Measurements from ENCODE around the gene TRIM44.

The TRIM44 gene

DNA sequence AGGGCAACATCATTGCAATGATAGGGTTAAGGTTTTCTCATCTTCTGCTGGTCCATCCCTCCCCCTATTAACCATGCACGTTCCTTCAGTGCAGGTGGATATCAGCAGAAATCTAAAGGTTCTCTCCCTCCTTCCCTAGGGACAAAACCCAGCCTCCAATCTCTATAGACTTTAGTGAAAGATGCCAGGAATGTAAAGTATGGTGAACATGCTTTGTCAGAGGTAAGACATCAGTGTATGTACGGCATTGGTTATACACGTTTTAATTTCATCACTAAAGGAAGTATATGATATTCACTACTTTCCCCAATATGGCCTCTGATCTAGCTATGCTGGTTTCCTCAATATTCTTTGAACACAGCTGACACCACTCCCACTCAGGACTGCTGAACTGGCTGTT is 200.1 kb downstream of the TRIM44 start:
- no peaks in the 10 kb centered on the region for H4K20me1 ChIP-seq (ENCODE audit: insufficient read depth, low read length)

DNA sequence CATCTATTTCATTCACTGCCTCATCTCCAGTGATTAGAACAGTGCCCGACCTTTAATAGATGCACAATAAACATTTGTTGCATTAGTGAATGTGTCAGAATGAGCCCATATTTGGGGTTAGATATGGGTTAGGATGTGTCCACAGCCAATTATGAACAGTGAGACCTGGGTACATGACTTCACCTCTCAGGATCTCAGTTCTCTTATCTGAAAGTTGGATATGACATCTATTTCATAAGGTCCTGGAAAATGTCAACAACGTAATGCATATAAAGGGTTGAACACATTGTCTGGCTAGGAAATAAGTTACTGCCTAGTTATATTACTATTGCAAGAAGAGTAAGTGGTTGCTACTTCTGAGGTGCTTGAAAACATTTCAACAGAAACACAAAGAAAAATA is 201.6 kb downstream of the TRIM44 start:
- H3K4me2 ChIP-seq (ENCODE audit: low read length) = no peak overlapping the region
- H4K20me1 ChIP-seq (ENCODE audit: insufficient read depth, low read length) = no peaks in the 10 kb centered on the region
- no peaks in the 10 kb centered on the region for H3K9me2 ChIP-seq (ENCODE audit: low read depth, low read length)
- H3K4me1 ChIP-seq (ENCODE audit: insufficient read depth, low read length, severe bottlenecking) = no peaks in the 10 kb centered on the region
- no peaks in the 10 kb centered on the region for H3K36me3 ChIP-seq (ENCODE audit: insufficient read depth, low read length)
- H3K27me3 ChIP-seq (ENCODE audit: insufficient read depth, low read length) = no peaks in the 10 kb centered on the region
- H3K9me3 ChIP-seq (ENCODE audit: low read length) = no peaks in the 10 kb centered on the region
- H3F3A ChIP-seq (ENCODE audit: insufficient read depth, low read length) = no peaks in the 10 kb centered on the region
- H3K9ac ChIP-seq (ENCODE audit: low read length) = no peak overlapping the region
- H3K27ac ChIP-seq (ENCODE audit: low read depth, low read length, poor library complexity, severe bottlenecking) = no peak overlapping the region
- no peak overlapping the region for H3K4me3 ChIP-seq (ENCODE audit: low read depth, low read length, poor library complexity, severe bottlenecking)
- no peak for TF ChIP-seq EZH2 (IDR thresholded peaks at IDR 0.05; ENCODE audit: borderline replicate concordance, low read length)
- H2AFZ ChIP-seq (ENCODE audit: low read length) = no peak overlapping the region
- no peaks in the 10 kb centered on the region for H3K79me2 ChIP-seq (ENCODE audit: insufficient read depth, low read length)

More for the DNA sequence above, 200.1 kb downstream of the TRIM44 start:
- no peaks in the 10 kb centered on the region for H3K4me1 ChIP-seq (ENCODE audit: insufficient read depth, low read length, severe bottlenecking)
- no peak overlapping the region for H3K4me2 ChIP-seq (ENCODE audit: low read length)
- no peaks in the 10 kb centered on the region for H3F3A ChIP-seq (ENCODE audit: insufficient read depth, low read length)
- H3K9me2 ChIP-seq (ENCODE audit: low read depth, low read length) = no peaks in the 10 kb centered on the region
- no peak overlapping the region for H3K9ac ChIP-seq (ENCODE audit: low read length)
- no peaks in the 10 kb centered on the region for H3K36me3 ChIP-seq (ENCODE audit: insufficient read depth, low read length)
- no peaks in the 10 kb centered on the region for H3K27me3 ChIP-seq (ENCODE audit: insufficient read depth, low read length)
- H2AFZ ChIP-seq (ENCODE audit: low read length) = no peak overlapping the region
- H3K79me2 ChIP-seq (ENCODE audit: insufficient read depth, low read length) = no peaks in the 10 kb centered on the region
- H3K9me3 ChIP-seq (ENCODE audit: low read length) = no peaks in the 10 kb centered on the region
- TF ChIP-seq CTCF (IDR thresholded peaks at IDR 0.05; ENCODE audit: low read length) = no peak
- TF ChIP-seq EZH2 (IDR thresholded peaks at IDR 0.05; ENCODE audit: borderline replicate concordance, low read length) = no peak
- H3K4me3 ChIP-seq (ENCODE audit: low read depth, low read length, poor library complexity, severe bottlenecking) = no peak overlapping the region
- H3K27ac ChIP-seq (ENCODE audit: low read depth, low read length, poor library complexity, severe bottlenecking) = no peak overlapping the region

DNA sequence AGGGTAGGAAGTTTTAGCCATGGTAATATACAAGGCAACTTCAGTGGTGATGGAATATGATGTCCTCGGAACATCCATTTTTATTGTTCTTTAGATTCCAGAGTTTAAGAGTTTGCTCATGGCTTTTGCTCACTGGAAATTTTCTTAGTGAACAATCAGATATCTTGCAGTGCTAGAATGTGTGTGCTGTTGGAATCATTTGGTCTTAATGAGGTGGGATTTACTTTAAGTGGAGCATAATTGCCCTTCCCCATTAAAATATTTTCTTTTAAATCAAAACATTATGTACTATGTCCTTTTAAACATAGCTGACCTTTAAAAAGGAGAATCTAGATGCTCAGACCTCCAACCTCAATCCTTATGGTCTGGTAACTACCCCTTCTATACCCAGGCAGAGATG is 204.0 kb downstream of the TRIM44 start:
- H3K36me3 ChIP-seq (ENCODE audit: insufficient read depth, low read length) = no peaks in the 10 kb centered on the region
- no peak overlapping the region for H3K4me3 ChIP-seq (ENCODE audit: low read depth, low read length, poor library complexity, severe bottlenecking)
- H2AFZ ChIP-seq (ENCODE audit: low read length) = no peak overlapping the region
- no peaks in the 10 kb centered on the region for H3K79me2 ChIP-seq (ENCODE audit: insufficient read depth, low read length)
- H3K9ac ChIP-seq (ENCODE audit: low read length) = no peak overlapping the region
- H3K27me3 ChIP-seq (ENCODE audit: insufficient read depth, low read length) = no peaks in the 10 kb centered on the region
- H3K4me2 ChIP-seq (ENCODE audit: low read length) = no peak overlapping the region
- H3F3A ChIP-seq (ENCODE audit: insufficient read depth, low read length) = no peaks in the 10 kb centered on the region
- no peak overlapping the region for H3K27ac ChIP-seq (ENCODE audit: low read depth, low read length, poor library complexity, severe bottlenecking)
- H3K4me1 ChIP-seq (ENCODE audit: insufficient read depth, low read length, severe bottlenecking) = no peaks in the 10 kb centered on the region
- H3K9me3 ChIP-seq (ENCODE audit: low read length) = no peaks in the 10 kb centered on the region
- no peaks in the 10 kb centered on the region for H4K20me1 ChIP-seq (ENCODE audit: insufficient read depth, low read length)
- no peak for TF ChIP-seq CTCF (IDR thresholded peaks at IDR 0.05; ENCODE audit: low read length)
- no peak for TF ChIP-seq EZH2 (IDR thresholded peaks at IDR 0.05; ENCODE audit: borderline replicate concordance, low read length)
- no peaks in the 10 kb centered on the region for H3K9me2 ChIP-seq (ENCODE audit: low read depth, low read length)

Data from OCI-LY1 (cell line).